ENCODE results near the gene P2RX4.
A peak's percentile ranks its signal among the peaks of the same experiment; 100 is the strongest.
"Not testable (repeated sequence)": the region's sequence is repeated elsewhere in the genome, so short reads cannot be mapped to it uniquely, and the experiment has no call there.

DNA sequence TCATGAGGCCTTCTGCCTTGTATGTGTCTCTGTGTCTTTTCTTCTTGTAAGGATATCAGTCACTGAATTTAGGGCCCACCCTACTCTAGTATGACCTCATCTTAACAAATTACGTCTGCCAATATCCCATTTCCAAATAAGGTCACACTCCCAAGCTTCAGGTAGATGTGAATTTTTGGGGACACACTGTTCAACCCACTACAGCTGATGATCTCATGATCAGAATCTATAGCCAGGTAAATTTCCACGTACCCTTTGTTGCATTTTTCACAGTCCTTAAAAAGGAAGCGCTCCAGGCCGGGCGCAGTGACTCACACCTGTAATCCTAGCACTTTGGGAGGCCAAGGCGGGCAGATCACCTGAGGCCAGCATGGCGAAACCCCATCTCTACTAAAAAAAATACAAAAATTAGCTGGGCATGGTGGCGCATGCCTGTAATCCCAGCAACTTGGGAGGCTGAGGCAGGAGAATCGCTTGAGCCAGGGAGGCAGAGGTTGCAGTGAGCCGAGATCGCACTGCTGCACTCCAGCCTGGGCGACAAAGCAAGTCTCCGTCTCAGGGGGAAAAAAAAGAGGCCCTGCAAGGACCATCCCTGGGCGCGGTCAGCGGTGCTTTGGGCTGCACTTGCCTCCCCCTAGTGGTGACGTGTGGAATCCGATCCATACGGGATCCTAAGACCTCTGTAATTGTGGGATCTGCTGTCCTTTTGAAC, 20.1 kb downstream of the P2RX4 start:
- TF ChIP-seq, protein P1, sequence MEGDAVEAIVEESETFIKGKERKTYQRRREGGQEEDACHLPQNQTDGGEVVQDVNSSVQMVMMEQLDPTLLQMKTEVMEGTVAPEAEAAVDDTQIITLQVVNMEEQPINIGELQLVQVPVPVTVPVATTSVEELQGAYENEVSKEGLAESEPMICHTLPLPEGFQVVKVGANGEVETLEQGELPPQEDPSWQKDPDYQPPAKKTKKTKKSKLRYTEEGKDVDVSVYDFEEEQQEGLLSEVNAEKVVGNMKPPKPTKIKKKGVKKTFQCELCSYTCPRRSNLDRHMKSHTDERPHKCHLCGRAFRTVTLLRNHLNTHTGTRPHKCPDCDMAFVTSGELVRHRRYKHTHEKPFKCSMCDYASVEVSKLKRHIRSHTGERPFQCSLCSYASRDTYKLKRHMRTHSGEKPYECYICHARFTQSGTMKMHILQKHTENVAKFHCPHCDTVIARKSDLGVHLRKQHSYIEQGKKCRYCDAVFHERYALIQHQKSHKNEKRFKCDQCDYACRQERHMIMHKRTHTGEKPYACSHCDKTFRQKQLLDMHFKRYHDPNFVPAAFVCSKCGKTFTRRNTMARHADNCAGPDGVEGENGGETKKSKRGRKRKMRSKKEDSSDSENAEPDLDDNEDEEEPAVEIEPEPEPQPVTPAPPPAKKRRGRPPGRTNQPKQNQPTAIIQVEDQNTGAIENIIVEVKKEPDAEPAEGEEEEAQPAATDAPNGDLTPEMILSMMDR (IDR thresholded peaks at IDR 0.05) = peak; percentile 77 to 93 (median 82)
- not testable (repeated sequence) for TF ChIP-seq POLR2A (IDR thresholded peaks at IDR 0.05)

Measured in adrenal gland (tissue), 5 donors.